ENCODE data around the gene ZFAND4. TPM values are rescaled to one million over a fixed set of nuclear protein-coding genes. Genes with fewer than 3 reads are reported as not detected.

Gene ZFAND4
- polyA plus RNA-seq, 3 donors: 4.4 to 5.9 (median 5.1) TPM

- Mint-ChIP-seq H3K4me3 (no peak overlapping the region), H3K27ac (peak overlapping the region in 1 of 7 donors; percentile 11), H3K4me1 (peaks cover 40% of the 10 kb centered on the region), H3K36me3 (peaks cover 4 to 12% of the 10 kb centered on the region in 2 donors), H3K9me3 (peaks cover 12 to 21% (median 16%) of the 10 kb centered on the region in 7 donors), H3K27me3 (ENCODE audit: low read depth in 3 of 3) (peaks cover 20 to 35% (median 28%) of the 10 kb centered on the region in 3 donors)
- Histone ChIP-seq H3K27me3 (ENCODE audit: control insufficient read depth in 2 of 2, insufficient read depth in 2 of 2, low read length in 2 of 2) (peaks cover 9 to 19% of the 10 kb centered on the region in 2 donors), H3K79me2 (ENCODE audit: insufficient read depth, low read length) (no peaks in the 10 kb centered on the region), H3K4me1 (ENCODE audit: control insufficient read depth in 1 of 2, insufficient read depth in 2 of 2, low read length in 2 of 2) (peaks cover 26 to 37% of the 10 kb centered on the region in 2 donors), H3K9me3 (replicated peaks in 1 of 2; ENCODE audit: control insufficient read depth in 1 of 2, insufficient read depth in 1 of 2, low read length in 2 of 2) (peaks cover 0 to 15% of the 10 kb centered on the region in 2 donors), H3K27ac (ENCODE audit: low read depth in 1 of 2, low read length in 2 of 2) (no peak overlapping the region), H3K4me3 (replicated peaks in 1 of 3; ENCODE audit: low read depth in 2 of 3, low read length in 3 of 3) (no peak overlapping the region), H3K36me3 (replicated peaks in 1 of 2; ENCODE audit: control insufficient read depth in 1 of 2, insufficient read depth in 2 of 2, low read length in 2 of 2) (no peaks in the 10 kb centered on the region), H3K9ac (ENCODE audit: insufficient read depth, low read length, poor library complexity, severe bottlenecking) (no peak overlapping the region), H2AFZ (ENCODE audit: insufficient read depth, low read depth, low read length, poor library complexity, severe bottlenecking) (no peak overlapping the region), H4K20me1 (ENCODE audit: insufficient read depth, low read length) (no peaks in the 10 kb centered on the region), H3K4me2 (replicated peaks; ENCODE audit: extremely low read depth, low read length, poor library complexity, severe bottlenecking) (no peak overlapping the region)
- intact Hi-C loops (cut with micrococcal nuclease): loop anchor here in 1 of 2 donors (10.0 kb wide), 2 partner anchors 132 to 222 kb away; partner anchors contain the start of gene ALOX5
- no peak for TF ChIP-seq CTCF (IDR thresholded peaks at IDR 0.05)
- DNase-seq: no peak
- 99% methylated on average over 7 of the region's 9 CpGs for WGBS (ENCODE audit: insufficient coverage)
Observed at GRCh38 chr10:45596526-45596925, 76.0 kb downstream of the ZFAND4 start.

DNA sequence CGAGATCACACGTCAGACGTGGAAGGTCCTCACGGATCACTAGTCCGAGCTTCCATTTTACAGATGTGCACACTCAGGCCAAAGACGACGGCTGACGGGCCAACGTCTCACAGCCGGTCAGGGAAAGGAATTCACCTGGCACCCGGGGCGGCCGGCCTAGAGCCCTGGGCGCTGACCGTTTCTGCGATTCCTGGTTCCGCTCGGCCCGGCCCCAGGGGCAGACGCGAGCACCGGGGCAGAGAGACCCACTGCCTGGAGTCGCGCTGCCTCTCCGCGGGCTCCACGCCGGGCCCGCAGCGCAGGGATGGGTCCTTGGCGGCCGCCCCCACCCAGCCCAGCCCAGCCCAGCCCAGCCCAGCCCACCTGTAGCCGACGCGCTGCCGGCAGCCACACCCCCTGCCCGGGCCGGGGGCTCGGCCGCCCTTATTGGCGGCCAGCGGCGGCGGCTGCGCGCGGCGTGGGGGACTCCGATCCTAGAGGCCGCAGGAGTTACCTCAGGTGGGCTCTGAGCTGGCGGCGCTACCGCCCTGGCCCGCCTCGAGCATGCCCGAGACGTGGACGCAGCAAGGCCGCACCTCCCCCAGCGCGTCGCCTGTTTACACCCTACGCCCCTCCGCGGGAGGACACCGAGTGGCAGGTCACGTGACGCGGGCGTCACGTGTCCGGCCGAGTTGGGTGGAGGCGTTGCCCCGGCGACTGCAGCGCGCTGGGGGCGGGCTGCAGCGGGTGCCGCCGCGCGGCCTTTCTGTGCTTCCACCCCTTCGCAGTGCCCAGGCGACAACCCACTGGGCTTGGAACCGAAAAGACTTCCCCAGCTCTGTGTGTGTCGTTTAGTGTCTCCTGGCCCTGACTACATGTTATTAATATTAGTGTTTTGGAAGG, 78.1 kb downstream of the ZFAND4 start:
- Histone ChIP-seq H3K27ac (ENCODE audit: low read depth in 1 of 2, low read length in 2 of 2) (peak overlapping the region in 1 of 2 donors; percentile 43), H3K9me3 (replicated peaks in 1 of 2; ENCODE audit: control insufficient read depth in 1 of 2, insufficient read depth in 1 of 2, low read length in 2 of 2) (peaks cover 0 to 9% of the 10 kb centered on the region in 2 donors), H3K9ac (ENCODE audit: insufficient read depth, low read length, poor library complexity, severe bottlenecking) (peak overlapping the region; percentile 61), H3K4me1 (ENCODE audit: control insufficient read depth in 1 of 2, insufficient read depth in 2 of 2, low read length in 2 of 2) (peaks cover 21 to 28% of the 10 kb centered on the region in 2 donors), H3K79me2 (ENCODE audit: insufficient read depth, low read length) (no peaks in the 10 kb centered on the region), H3K4me2 (replicated peaks; ENCODE audit: extremely low read depth, low read length, poor library complexity, severe bottlenecking) (peak overlapping the region; percentile 90), H2AFZ (ENCODE audit: insufficient read depth, low read depth, low read length, poor library complexity, severe bottlenecking) (peak overlapping the region; percentile 88), H4K20me1 (ENCODE audit: insufficient read depth, low read length) (no peaks in the 10 kb centered on the region), H3K36me3 (replicated peaks in 1 of 2; ENCODE audit: control insufficient read depth in 1 of 2, insufficient read depth in 2 of 2, low read length in 2 of 2) (peaks cover 0 to 8% of the 10 kb centered on the region in 2 donors), H3K27me3 (ENCODE audit: control insufficient read depth in 2 of 2, insufficient read depth in 2 of 2, low read length in 2 of 2) (peaks cover 0 to under 1% of the 10 kb centered on the region in 2 donors), H3K4me3 (replicated peaks in 1 of 3; ENCODE audit: low read depth in 2 of 3, low read length in 3 of 3) (peak overlapping the region; percentile 72 to 95 (median 80))
- no peak for TF ChIP-seq CTCF (IDR thresholded peaks at IDR 0.05)
- Mint-ChIP-seq H3K4me1 (peaks cover 30% of the 10 kb centered on the region), H3K9me3 (peaks cover 7 to 12% (median 10%) of the 10 kb centered on the region in 7 donors), H3K27me3 (ENCODE audit: low read depth in 3 of 3) (peaks cover 3 to 16% (median 11%) of the 10 kb centered on the region in 3 donors), H3K4me3 (peak overlapping the region; percentile 83 to 92), H3K27ac (peak overlapping the region in 6 of 7 donors; percentile 41 to 80 (median 71)), H3K36me3 (peaks cover 8 to 22% of the 10 kb centered on the region in 2 donors)
- intact Hi-C loops (cut with micrococcal nuclease): loop anchor here in 1 of 2 donors (10.0 kb wide), 2 partner anchors 130 to 220 kb away; partner anchors contain the start of gene ALOX5
- DNase-seq: peak; percentile 82 to 90 (median 89)
- under 1% methylated on average over 87 of the region's 88 CpGs for WGBS (ENCODE audit: insufficient coverage)
